ENCODE measurements around the gene ATXN3L.
A peak's percentile ranks its signal among the peaks of the same experiment; 100 is the strongest.

ATXN3L gene

DNA sequence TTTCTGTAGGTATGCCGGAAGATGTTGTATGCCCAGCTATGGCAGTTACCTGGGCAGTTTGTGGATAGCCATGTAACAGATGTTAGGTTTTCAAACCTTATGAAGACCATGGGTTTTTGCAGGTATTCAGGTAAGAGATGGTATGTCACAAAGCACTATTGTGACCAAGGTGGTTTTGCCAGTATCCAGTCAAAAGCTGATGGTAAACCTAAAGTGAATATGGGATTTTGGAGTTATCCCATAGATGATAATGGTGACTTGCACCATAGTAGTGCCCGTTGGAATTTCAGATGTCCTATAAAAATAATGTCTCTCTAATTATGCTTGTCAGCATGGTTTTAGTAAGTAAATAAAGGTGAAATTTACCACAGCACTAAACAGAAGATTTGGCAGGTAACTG lies at the start of gene ATXN3L:
Gene ATXN3L, minus strand, starts transcription at position 101 of the 400 bp plus-strand sequence. CDS start 119 bp downstream, outside the sequence.
- DNase-seq = no peak

- DNase-seq = no peak
These were observed 49.6 kb upstream of the ATXN3L start for GRCh38 chrX:13369256-13370030.

- no peak for DNase-seq
These were observed 48.1 kb upstream of the ATXN3L start for GRCh38 chrX:13367950-13368349.

GRCh38 chrX:13366698-13367097 lies 46.8 kb upstream of the ATXN3L start:
- no peak for DNase-seq

- DNase-seq = no peak
These were observed 45.3 kb upstream of the ATXN3L start for GRCh38 chrX:13365161-13365560.

GRCh38 chrX:13364230-13364857 lies 44.5 kb upstream of the ATXN3L start:
- DNase-seq = no peak

DNA sequence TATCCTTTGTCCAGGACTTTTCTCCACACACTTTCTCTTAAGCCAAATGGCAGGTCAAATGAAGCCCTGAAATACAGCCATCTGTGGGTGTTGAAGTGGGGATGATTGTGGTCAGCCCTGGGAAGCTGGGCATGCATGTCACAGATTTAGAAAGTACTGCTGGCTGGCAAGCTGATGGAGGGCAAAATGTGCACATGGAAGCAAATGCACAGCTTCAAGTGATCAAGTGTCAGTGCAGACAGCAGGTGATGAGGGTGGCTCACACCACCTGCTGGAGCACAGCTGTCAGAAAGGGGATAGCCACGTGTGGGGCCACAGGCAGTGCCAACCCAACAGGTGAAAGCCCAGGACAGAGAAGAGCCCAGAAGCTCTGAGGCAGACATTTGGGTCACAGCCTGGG lies 40.3 kb upstream of the ATXN3L start:
- peak in 1 of 4 experiments; percentile 0 for DNase-seq

DNA sequence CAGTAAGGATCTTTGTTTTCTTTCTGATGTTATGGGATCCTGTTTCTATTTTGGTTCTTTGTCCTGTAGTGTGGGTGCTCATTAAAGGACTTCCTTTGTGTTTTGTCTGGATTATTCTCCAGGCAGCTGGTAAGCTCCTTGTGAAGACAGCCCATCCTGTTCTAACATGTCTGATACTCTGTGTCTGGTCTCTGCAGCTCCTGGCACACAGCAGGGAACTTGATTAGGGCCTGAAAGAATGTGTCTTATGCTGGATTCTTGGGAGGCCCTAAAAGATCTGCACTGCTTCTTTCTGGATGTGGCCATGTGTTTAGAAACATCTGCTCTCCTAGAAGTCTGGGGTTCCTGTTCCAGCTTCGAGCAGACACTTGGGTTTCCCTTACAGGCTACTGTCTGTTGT lies 38.1 kb upstream of the ATXN3L start:
- DNase-seq = no peak

- no peak for DNase-seq
These were observed 26.8 kb upstream of the ATXN3L start for GRCh38 chrX:13346646-13347045.

- no peak for DNase-seq
These were observed 25.6 kb upstream of the ATXN3L start for GRCh38 chrX:13345438-13345837.

DNA sequence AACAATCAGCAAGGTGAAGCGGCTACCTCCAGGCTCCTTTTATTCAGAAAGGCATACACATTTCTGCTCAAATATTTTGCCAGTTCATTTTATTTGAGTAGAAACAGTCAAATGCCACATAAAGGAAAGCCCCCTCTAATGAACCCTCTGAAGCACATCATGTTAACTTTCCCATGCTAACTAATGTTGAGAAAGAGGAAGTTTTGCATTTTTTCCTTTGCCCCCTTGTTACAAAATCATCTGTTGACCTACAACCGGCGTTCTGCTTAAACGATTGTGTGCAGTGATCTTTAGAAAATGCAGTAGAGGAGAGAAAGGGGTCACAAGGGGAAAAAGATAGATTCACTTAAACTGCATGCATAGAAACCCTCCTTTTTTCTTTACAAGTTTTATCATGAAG lies 25.2 kb upstream of the ATXN3L start:
- no peak for DNase-seq

DNA sequence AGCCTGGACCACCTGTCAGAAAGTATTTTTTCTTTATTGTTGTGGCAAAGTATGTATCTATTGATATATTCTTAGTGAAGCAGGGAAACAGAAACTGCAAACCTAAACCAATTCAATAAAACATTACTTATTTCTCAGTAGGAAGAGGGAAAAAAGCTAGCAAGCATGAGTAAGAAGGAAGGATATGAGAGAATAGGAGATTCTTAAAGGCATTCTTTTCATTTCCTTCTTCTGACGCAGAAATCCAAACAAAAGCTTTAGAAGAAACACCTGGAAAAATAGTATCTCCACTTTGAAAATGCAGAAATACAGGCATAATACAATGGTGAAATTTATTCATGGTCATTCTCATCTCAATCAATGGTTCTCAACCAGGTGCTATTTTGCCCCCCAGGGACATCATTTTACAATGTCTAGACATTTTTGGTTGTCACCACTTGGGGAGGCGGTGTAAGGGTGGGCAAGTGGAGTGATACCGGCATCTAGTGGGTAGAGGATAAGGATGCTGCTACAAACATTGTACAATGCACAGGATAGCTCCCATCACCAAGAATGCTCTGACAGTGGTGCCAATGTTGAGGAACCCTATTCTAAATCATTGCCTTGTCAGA lies 21.7 kb upstream of the ATXN3L start:
- DNase-seq = no peak

DNA sequence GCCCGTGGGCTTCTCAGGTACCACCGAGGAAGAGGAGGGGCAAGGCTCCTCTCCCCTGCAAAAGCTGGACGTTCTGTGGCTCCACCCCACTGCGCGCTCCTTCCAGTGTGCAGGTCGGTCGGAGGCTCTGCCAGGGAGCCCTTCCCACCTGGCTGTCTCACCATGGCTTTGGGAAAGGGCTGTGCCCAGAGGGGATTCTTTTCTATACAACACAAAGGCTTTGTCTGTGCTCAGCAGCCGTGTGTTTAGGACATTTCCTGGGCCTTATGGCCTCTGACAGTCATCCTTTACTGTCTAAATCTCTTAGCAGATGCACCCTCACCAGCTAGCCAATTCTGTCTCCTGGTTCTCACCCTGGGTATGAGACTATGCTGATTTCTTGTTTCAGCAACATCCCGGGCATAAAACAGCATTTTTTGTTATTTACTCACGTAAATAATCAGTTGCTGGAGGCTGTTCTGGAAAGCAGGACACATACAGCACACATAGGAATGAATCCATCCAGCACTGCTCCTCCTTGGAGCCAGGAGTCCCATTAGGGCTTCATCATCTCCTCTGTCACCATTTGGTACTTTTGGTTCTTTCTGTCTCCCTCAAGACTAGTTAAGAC lies 20.4 kb upstream of the ATXN3L start:
- DNase-seq = no peak

DNA sequence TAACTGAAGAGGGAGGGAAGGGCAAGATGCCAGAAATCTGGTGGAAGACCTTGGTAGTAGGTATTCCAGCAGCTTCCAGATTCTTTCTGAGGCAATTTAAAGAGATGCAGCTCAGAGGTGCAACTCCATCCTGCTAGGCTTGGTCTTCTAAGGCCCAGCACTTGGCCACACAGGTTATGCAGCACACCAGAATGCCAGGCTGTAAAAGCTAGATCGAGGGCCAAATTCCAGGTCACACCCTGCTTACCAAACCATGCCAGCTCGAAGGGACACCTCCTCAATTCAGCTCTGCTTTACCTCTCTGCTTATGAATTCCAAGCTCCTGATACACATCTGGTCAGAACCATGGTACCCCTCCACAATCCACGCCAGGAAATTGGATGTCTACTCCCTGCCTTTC lies 19.8 kb upstream of the ATXN3L start:
- DNase-seq = no peak

DNA sequence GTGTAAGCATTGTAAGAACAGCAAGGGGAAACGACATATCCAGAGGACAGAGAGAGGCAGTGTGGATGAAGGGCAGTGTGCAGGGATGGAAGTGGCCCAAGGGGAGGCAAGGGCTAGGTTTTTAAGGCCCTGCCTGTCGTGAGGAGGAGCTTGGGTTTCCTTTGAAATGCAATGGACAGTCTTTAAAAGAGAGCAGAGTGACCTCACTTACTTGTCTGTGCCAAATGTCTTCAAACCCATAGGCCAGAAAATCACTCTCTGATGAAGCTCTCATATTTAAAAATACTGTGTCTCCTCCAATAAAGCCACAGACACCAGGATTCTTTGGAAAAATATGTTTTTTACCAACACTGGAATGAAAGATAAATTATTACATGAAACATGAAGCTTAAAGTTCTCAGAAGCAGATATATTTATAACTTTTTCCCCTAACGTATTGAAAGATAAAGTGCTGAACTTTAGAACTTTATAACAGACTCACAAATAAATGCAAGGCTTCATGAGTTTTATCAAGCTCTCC lies 19.2 kb upstream of the ATXN3L start:
- DNase-seq = no peak

DNA sequence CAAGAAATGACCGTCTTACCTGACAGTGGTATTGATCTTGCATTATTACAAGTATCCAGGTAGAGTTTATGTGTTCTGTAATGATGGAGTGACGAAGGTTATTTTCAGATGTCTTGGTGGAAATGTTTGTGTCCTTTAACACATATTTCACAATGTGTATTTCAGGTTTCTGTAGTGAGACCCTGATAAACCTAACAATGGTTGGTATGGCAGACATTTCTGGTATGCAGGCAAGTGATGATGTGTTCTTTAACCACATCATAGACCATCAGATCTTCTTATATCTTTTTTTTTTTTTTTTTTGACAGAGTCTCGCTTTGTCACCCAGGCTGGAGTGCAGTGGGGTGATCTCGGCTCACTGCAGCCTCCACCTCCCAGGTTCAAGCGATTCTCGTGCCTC lies 14.6 kb upstream of the ATXN3L start:
- DNase-seq = no peak

DNA sequence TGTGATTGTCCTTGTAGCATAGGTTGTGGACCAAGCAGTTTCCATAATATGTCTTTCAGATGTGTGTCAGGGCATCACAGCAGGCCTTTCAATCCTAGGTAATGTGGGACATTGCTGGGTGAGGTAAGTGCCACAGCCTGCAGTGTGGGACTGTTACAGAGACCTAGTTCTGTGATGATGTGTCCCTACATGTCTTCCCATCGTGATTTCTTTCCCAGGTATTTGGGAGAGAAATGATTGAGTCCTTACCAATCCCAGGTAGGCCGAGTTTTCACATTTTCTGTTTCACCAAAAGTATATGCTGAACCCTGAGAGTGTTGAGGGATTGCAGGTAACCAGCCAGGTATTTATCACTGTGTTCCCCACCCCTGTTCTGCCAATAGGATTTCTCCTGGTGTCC lies 10.6 kb upstream of the ATXN3L start:
- DNase-seq = no peak

- no peak for DNase-seq
These were observed 7.8 kb upstream of the ATXN3L start for GRCh38 chrX:13327666-13328065.

- no peak for DNase-seq
These were observed 3.4 kb upstream of the ATXN3L start for GRCh38 chrX:13323241-13323640.

DNA sequence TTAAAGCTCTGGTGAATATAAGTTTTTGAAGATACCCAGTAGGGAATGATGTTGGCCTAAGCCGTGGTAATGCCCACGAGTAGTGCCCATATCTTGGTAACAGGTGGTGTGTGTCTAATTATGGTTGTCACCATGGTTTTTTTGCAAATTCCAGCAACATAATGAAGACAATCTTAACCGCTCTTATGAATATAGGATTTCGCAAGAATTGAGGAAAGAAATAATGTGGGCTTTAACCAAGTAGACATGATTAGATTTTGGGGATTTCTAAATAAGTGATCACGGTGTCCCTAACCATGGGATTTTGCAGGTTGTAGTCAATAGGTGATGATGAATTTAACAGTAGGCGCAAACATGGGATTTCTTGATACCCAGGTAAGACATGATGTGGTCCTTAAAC lies 2.5 kb downstream of the ATXN3L start:
- no peak for DNase-seq

DNA sequence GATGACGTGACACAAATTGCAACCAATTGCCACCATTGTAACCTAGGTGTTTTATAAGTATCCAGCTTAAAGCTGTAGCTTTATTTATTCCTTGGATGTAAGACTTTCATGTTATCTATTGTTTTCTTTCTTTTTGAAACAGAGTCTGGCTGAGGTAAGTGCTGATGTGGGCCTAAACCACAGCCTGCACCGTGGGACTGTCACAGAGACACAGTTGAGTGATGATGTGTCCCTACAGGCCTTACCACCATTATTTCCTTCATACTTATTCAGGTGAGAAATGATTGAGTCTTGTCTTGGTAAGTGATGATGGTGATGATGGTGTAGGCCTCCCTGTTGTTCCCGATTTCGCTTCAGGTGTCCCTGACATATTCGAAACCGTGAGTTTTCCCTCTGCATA lies 8.3 kb downstream of the ATXN3L start:
- DNase-seq = no peak

- no peak for DNase-seq
These were observed 10.2 kb downstream of the ATXN3L start for GRCh38 chrX:13309631-13310030.

DNA sequence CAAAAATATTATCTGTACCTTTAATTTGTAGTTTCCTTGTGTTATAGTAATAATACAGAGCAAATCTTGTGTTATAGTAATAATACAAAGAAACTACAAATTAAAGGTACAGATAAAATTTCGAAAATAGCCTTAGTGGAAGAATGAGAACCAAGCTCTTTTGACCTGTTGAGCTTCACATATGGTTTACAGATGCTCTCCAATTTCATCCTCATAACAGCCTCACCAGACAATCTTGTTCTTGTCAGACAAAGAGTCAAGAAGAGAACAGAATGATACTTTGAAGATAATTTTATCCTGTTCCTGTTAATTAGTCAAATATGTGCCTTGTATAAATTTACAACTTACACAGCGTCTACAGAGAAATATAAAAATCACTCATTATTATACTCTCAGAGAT lies 12.8 kb downstream of the ATXN3L start:
- no peak for DNase-seq

GRCh38 chrX:13305108-13305507 lies 14.7 kb downstream of the ATXN3L start:
- no peak for DNase-seq
